Cerebellar cortex (tissue), 1 donor: ENCODE data around the gene RNF225.
A peak's percentile ranks its signal among the peaks of the same experiment; 100 is the strongest.
"Not testable (repeated sequence)": the region's sequence is repeated elsewhere in the genome, so short reads cannot be mapped to it uniquely, and the experiment has no call there.

Experiments used
- DNase-seq: peaks from one replicate; pipeline ENCODE4 v3.0.0-alpha.2; 2015; ENCODE audit warnings: low spot score

The RNF225 gene

GRCh38 chr19:58362272-58362994 is 33.0 kb upstream of the RNF225 start, which contains the start of gene ZNF497:
Gene ZNF497, minus strand, starts transcription at chr19:58362751. Its CDS starts 5,116 bp downstream, at chr19:58357635.
- DNase-seq: peak; percentile 94

- DNase-seq: no peak
Observed at GRCh38 chr19:58364146-58364545, 31.3 kb upstream of the RNF225 start.

DNA sequence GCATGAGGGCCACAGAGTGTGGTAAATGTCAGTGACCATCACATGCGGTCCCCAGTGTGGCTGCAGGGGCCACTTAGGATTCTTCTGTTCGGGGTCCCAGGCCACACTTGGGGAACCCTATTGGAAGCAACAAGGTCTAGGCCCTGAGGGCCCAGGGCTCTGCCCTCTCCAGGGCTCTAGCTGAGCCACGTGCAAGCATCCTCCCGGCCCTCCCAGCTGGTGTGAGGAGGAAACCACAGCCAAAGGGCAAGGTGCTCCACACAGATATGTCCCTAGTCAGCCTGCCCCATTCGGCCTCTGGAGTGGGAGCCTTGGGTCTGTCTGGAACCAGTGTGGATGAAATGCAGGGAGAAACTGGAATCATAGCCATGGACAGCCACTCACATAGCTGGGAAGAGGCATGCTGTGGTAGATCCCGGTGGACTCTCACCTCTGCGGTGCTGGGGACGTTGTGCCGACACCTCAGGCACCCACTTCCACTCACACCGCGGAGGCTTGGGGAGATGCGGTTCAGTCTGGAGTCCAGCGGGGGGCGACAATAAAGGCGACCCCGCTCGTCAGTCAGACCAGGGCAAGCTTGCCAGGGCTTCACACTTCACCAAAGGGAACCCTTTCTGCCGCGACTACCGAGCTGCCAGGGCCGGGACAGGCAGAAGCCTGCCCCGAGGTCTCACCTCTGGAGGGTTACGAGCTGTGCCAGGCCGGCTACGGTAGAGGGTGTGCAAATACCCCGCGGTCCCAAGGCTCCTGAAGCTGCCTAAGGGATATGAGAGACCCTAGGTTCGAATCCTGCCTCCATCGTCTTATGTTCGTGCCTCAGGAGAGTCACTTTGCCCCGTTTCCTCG is 28.6 kb upstream of the RNF225 start:
- DNase-seq: no peak

DNA sequence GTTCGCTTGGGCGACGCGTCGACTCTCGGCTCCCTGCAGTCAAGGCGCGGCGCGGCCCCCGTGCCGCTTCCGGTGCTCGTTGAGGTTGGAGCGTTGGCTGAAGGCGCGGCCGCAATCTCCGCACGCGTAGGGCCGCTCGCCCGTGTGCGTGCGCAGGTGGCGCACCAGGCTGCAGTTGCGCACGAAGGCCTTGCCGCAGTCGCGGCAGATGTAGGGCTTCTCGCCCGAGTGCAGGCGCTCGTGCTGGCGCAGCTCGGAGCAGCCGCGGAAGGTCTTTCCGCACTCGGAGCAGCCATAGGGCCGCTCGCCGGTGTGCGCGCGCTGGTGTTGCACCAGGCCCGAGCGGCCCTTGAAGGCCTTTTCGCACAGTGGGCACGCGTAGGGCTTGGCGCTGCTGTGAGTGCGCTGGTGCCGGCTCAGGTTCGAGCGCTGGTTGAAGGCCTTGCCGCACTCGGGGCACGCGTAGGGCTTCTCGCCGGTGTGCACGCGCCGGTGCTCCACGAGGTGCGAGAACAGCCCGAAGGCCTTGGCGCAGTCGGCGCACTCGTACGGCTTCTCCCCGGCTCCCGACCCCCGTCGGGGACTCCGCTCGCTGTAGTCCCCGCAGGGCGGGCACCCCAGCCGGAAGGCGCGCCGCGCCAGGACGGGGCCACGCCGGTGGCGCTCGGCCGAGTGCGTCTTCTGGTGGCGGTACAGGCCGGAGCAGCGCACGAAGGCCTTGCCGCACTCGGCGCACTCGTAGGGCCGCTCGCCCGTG is 27.6 kb upstream of the RNF225 start:
- DNase-seq: no peak

GRCh38 chr19:58368561-58369360 is 26.7 kb upstream of the RNF225 start:
- no peak for DNase-seq

- no peak for DNase-seq
Observed at GRCh38 chr19:58372311-58373133, 22.9 kb upstream of the RNF225 start.

DNA sequence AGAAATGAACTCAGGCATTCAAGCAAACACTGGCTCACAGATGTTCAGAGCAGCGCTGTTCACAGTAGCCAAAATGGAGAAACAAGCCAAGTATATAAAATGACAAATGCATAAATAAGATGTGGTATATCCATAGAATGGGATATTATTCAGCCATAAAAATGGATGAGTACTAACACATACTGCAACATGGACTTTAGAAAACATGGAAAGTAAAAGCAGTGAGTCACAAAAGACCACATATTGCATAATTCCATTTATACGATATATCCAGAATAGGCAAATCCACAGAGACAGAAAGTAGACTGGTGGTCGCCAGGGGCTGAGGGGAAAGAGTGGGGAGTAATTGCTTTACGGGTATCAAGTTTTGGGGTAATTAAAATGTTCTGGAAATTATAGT is 21.3 kb upstream of the RNF225 start:
- no peak for DNase-seq

DNA sequence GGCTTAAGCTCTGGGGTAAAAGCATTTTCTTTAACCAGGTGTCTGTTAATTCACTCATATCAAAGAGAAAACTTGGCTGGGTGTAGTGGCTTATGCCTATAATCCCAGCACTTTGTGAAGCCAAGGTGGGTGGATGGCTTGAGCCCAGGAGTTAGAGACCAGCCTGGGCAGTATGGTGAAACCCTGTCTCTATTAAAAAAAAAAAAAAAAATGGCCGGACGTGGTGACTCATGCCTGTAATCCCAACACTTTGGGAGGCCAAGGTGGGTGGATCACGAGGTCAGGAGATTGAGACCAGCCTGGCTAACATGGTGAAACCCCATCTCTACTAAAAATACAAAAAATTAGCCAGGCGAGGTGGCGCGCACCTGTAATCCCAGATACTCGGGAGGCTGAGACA is 18.7 kb upstream of the RNF225 start:
- not testable (repeated sequence) for DNase-seq

DNA sequence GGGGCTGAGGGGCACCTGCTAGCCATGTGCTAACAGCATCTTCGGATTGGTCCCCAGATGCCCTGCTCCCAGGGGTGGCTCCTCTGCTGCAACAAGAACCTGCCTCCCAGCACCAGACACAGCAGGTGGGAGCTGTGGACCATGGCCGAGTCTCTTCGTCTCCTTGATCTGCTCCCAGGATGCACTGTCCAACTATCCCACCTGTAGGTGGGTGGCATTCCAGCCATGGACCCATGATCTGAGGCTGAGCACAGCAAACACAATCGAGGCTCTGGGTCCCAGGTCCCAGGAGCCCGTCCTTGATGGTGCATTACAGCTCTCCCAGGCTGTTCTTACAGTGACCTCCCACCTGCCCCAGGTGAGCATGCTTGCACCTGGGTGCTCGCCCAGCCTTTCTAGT is 16.2 kb upstream of the RNF225 start:
- no peak for DNase-seq

DNA sequence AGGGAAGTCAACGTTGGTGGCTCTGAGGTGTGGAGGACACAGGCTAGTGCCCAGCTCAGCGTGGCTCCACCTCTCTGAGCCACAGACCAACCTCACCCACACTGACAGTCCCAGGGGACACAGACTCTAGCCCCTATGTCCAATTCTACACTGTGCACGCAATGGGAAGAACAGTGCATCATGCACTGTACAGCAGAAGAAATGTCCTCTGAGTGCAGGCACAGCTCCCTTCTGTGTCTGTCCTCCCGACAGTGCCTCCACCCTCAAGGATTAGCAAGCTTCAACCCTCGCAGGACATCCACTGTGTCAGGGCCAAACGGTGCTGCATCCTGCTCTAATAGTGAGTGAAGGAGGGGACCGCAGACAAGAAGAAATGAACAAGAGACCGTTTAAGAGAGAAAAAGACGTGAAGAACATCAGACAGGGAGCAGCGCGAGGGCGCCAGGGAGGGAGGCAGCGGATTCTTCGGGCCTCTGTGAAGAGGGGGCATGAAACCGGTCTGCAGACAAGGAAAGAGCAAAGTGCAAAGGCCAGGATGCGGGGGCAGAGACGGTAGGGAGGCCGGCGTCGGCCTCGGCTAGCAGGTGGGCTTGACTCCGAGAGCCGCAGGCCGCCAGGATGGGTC is 15.3 kb upstream of the RNF225 start:
- DNase-seq: no peak

GRCh38 chr19:58380662-58381459 is 14.6 kb upstream of the RNF225 start, which contains the start of gene ZNF837:
Gene ZNF837, minus strand, starts transcription at chr19:58381030. Its CDS starts 11,698 bp downstream, at chr19:58369332.
- DNase-seq: peak; percentile 100

DNA sequence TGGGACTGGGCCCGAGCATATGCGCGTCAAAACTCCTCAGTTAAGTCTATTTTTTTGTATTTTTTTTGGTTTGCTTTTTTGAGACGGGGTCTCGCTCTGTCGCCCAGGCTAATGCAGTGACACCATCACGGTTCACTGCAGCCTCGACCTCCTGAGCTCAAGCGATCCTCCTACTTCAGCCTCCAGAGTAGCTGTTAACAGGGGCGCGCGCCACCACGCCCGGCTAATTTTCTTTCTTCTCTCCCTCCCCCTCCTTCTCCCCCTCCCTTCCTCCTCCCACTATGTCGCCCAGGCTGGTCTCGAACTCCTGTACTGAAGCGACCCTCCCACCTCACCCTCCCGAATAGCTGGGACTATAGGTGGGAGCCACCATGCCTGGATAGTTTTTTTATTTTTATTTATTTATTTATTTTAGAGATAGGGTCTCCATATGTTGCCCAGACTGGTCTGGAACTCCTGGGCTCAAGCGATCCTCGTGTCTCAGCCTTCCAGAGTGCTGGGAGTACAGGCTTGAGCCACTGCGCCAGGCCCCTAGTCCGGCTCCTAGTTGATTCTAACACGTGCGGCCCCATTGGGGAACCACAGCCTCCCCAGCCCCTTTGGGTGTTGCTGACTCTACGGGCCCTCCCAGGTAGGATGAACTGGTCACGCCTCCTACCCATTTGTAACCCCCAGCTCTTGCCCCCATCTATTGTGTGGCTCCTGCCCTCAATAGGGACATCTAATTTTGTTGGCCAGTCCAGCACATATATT is 13.8 kb upstream of the RNF225 start:
- DNase-seq: no peak

GRCh38 chr19:58382997-58383603 is 12.4 kb upstream of the RNF225 start:
- DNase-seq: no peak

DNA sequence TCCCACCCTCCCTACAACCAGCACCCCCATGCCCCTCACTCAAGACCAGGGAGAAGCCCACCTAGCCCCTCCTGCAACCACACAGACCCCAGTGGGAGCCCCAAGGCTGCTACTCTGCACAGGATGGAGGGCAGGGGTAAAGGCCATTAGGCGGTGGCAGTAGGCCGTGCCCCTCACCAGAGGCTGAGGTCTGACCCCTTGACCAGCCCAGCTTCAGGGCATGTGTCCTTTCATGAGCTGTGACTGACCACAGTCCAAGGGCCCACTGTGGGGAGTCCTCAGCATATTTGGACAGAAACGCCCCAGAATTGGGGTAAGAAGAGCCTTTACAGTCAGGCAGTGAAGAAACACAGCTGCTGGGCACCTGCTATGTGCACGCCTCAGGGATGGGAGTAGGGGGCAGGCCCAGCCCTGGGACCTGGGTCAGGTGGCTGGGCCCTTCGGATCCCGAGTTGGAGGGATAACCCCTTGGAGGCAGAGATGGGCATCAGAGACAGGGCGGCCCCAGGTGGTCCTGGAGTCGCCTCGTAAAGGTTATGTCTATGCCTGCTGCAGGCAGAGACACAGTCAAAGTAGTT is 10.1 kb upstream of the RNF225 start:
- no peak for DNase-seq

DNA sequence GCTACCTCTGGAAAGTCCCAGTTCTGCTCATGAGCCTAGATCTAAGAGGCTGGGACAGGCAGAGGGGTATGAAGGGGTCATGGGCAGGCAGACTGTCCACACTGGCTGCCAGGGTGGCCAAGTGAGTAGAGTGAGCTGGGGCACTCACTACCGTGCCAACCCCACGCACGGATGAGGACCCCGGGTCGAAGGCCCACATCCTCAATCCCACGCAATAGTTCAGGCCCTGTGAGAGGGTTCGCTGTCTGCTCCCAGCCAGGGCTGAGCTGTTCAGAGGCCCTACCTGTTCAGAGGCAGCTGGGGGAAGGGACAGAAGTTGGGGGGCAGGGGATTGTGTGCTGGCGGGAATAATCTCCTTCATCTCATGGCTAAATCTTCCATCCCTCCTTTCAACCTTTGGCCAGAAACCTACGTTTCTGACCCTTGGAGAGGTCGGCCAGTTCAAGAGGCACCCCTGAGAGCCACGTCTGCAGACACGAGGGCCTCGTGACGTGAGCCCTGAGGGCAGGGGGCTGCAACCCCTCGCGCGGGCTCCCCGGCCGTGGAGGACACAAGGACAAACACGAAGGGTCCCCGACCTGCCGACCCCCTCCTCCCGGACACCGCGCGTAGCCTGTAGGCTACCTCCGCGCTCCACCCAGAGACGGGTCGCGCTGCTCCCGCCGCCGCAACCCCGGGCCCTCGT is 9.4 kb upstream of the RNF225 start:
- no peak for DNase-seq

DNA sequence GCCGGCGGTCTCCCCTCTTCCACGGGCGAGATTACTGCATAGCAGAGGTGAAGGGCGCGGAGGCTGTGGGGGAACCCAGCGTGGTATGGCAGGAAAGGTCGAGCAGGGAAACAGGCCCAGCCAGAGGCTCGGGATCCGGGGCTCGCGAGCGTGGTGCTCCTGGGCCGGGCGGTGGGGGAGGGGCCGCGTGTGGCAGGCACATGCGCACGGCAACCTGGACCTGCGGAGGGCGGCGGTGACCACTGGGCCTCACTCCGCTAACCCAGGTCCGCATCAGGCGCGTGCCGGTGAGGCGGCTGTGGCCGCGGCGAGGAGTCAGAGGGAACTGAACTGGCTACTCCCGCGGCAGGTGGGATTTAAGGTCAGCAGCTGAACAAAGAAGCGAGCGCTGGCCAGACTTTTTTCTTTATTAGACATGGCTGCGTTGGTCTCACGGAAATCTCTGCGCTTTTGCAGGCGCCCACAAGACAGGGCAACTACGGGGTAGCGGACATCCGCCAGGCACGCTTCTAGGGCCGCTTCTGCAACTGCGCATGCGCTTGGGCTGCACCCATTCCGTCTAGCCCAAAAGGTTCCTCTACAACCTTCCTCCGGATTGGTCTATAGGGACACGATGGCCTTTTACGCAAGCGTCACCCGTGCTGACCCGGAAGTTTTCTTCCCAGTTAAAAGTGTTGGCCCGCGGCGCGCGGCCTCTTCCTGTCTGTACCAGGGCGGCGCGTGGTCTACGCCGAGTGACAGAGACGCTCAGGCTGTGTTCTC is 8.7 kb upstream of the RNF225 start, which contains the start of gene RPS5:
Gene RPS5 (plus strand): TSS at position 694 of the 762 bp plus-strand sequence. CDS start 869 bp downstream, outside the sequence.
- peak; percentile 99 for DNase-seq
